ENCODE results near the gene CLEC4C. TPM values are rescaled to one million over a fixed set of nuclear protein-coding genes. Genes with fewer than 3 reads are reported as not detected.

Gene CLEC4C

DNA sequence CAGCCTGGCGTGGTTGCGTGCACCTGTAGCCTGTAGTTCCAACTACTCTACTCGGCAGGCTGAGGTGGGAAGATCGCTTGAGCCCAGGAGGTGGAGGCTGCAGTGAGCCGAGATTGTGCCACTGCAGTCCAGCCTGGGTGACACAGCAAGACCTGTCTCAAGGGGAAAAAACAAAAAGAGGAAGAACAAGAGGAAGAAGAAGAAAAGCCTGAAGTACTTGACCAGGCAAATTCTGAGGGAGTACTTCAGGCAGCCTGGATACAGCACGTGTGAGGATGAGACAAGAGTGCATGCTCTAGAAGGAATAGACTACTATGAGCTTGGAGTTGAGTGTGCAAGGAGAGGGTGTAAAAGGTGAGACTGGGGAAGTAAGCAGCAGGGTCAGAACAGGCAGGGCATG is 53.4 kb downstream of the CLEC4C start:
- Histone ChIP-seq H4K8ac (ENCODE audit: low read length) (no peak overlapping the region), H2BK120ac (ENCODE audit: low read depth, low read length) (no peak overlapping the region), H3K27ac (ENCODE audit: low read length, poor library complexity, severe bottlenecking) (no peak overlapping the region), H3K4me1 (ENCODE audit: control insufficient read depth, insufficient read depth, low read depth, low read length) (no peaks in the 10 kb centered on the region), H3K79me1 (replicated peaks; ENCODE audit: low read length, poor library complexity, severe bottlenecking) (no peaks in the 10 kb centered on the region), H3K4me2 (ENCODE audit: low read length, poor library complexity, severe bottlenecking) (no peak overlapping the region), H3K4ac (ENCODE audit: low read depth in 1 of 2, low read length in 2 of 2) (no peak overlapping the region), H3K9ac (ENCODE audit: low read length) (no peak overlapping the region), H3K23ac (ENCODE audit: low read length in 2 of 2) (no peak overlapping the region), H4K91ac (ENCODE audit: low read length) (no peak overlapping the region), H3K18ac (ENCODE audit: low read depth in 1 of 2, low read length in 2 of 2) (no peak overlapping the region), H3K4me3 (ENCODE audit: insufficient read depth in 1 of 2, low read depth in 1 of 2, low read length in 2 of 2) (no peak overlapping the region), H3K14ac (ENCODE audit: low read length in 2 of 2) (peak overlapping the region in 1 of 2 experiments; percentile 70), H2BK15ac (ENCODE audit: low read depth, poor library complexity, severe bottlenecking) (no peak overlapping the region), H3K9me3 (ENCODE audit: control insufficient read depth, low read length) (no peaks in the 10 kb centered on the region), H2BK12ac (ENCODE audit: low read length in 2 of 2) (no peak overlapping the region), H3K27me3 (ENCODE audit: control insufficient read depth in 1 of 2, insufficient read depth in 1 of 2, low read length in 2 of 2) (peaks cover 0 to 4% of the 10 kb centered on the region in 2 experiments), H2BK5ac (ENCODE audit: low read depth, low read length, poor library complexity, severe bottlenecking) (no peak overlapping the region), H2AK5ac (ENCODE audit: low read length, severe bottlenecking) (no peak overlapping the region), H3K36me3 (ENCODE audit: control insufficient read depth in 1 of 2, insufficient read depth in 2 of 2, low read depth in 1 of 2, low read length in 2 of 2) (no peaks in the 10 kb centered on the region), H2AFZ (ENCODE audit: low read depth, low read length) (no peak overlapping the region)
- 85% methylated on average over 6 of the region's 6 CpGs for WGBS
- no peak for DNase-seq

GRCh38 chr12:7681535-7681934 is 65.6 kb downstream of the CLEC4C start:
- no peak overlapping the region for H3K9ac ChIP-seq (ENCODE audit: low read length)
- WGBS: 69% methylated on average over 2 of the region's 2 CpGs
- no peaks in the 10 kb centered on the region for H3K27me3 ChIP-seq (ENCODE audit: control insufficient read depth in 1 of 2, insufficient read depth in 1 of 2, low read length in 2 of 2)
- H2BK120ac ChIP-seq (ENCODE audit: low read depth, low read length): no peak overlapping the region
- H3K27ac ChIP-seq (ENCODE audit: low read length, poor library complexity, severe bottlenecking): no peak overlapping the region
- no peaks in the 10 kb centered on the region for H3K4me1 ChIP-seq (ENCODE audit: control insufficient read depth, insufficient read depth, low read depth, low read length)
- H2BK5ac ChIP-seq (ENCODE audit: low read depth, low read length, poor library complexity, severe bottlenecking): no peak overlapping the region
- H3K4me3 ChIP-seq (ENCODE audit: insufficient read depth in 1 of 2, low read depth in 1 of 2, low read length in 2 of 2): no peak overlapping the region
- no peak overlapping the region for H3K14ac ChIP-seq (ENCODE audit: low read length in 2 of 2)
- no peak overlapping the region for H2BK12ac ChIP-seq (ENCODE audit: low read length in 2 of 2)
- H4K8ac ChIP-seq (ENCODE audit: low read length): no peak overlapping the region
- no peak overlapping the region for H4K91ac ChIP-seq (ENCODE audit: low read length)
- no peak overlapping the region for H3K4ac ChIP-seq (ENCODE audit: low read depth in 1 of 2, low read length in 2 of 2)
- H3K36me3 ChIP-seq (ENCODE audit: control insufficient read depth in 1 of 2, insufficient read depth in 2 of 2, low read depth in 1 of 2, low read length in 2 of 2): no peaks in the 10 kb centered on the region
- H3K9me3 ChIP-seq (ENCODE audit: control insufficient read depth, low read length): no peaks in the 10 kb centered on the region
- no peak overlapping the region for H2BK15ac ChIP-seq (ENCODE audit: low read depth, poor library complexity, severe bottlenecking)
- H3K79me1 ChIP-seq (replicated peaks; ENCODE audit: low read length, poor library complexity, severe bottlenecking): no peaks in the 10 kb centered on the region
- H3K23ac ChIP-seq (ENCODE audit: low read length in 2 of 2): no peak overlapping the region
- no peak overlapping the region for H3K18ac ChIP-seq (ENCODE audit: low read depth in 1 of 2, low read length in 2 of 2)
- H2AFZ ChIP-seq (ENCODE audit: low read depth, low read length): no peak overlapping the region
- no peak for DNase-seq
- H3K4me2 ChIP-seq (ENCODE audit: low read length, poor library complexity, severe bottlenecking): no peak overlapping the region
- no peak overlapping the region for H2AK5ac ChIP-seq (ENCODE audit: low read length, severe bottlenecking)

Small RNA genes within 50 kb of the gene (small RNA-seq; reads per million reads assigned to genes)
- gene RF00019 (ENCODE audit: low read depth): not detected

Data from mesenchymal stem cell (in vitro differentiated cells and primary cell).